Natural killer cell treated with Interleukin-12 subunit alpha and Interleukin-12 subunit beta and Interleukin-15 and Interleukin-18, amount 100 ng/mL, for 72 hours (primary cell): ENCODE results near the gene HK1. TPM values are rescaled to one million over a fixed set of nuclear protein-coding genes. Genes with fewer than 3 reads are reported as not detected.
"Not testable (repeated sequence)": the region's sequence is repeated elsewhere in the genome, so short reads cannot be mapped to it uniquely, and the experiment has no call there.

Experiments
- ATAC-seq, 2 donors: fragments of 150-1000 bp; cut with Tn5 transposase in 1 of 2; sonication (Bioruptor Pico), chemical (Tn5 transposase) in 1 of 2; 2 replicates each; pipeline ENCODE4 v1.10.0; 2021
- DNase-seq: peaks from one replicate; pipeline ENCODE4 v3.0.0; 2022; ENCODE audit warnings: low spot score
- H3K27ac Mint-ChIP-seq, 2 donors: 1 replicate in 1 of 2; 2 replicates in 1 of 2; pipeline ENCODE4 v1.8.0; 2022; ENCODE audit warnings: mixed read lengths in 2 of 2, mild to moderate bottlenecking in 1 of 2, moderate library complexity in 1 of 2
- H3K27me3 Mint-ChIP-seq, 2 donors: 1 replicate in 1 of 2; 2 replicates in 1 of 2; pipeline ENCODE4 v1.8.0; 2022; ENCODE audit warnings: mixed read lengths in 2 of 2
- H3K36me3 Mint-ChIP-seq: one replicate; pipeline ENCODE4 v1.8.0; 2022; ENCODE audit warnings: mixed read lengths
- H3K4me1 Mint-ChIP-seq, 2 donors: 1 replicate in 1 of 2; 2 replicates in 1 of 2; pipeline ENCODE4 v1.8.0; 2022; ENCODE audit warnings: low read depth in 2 of 2, mixed read lengths in 2 of 2, mild to moderate bottlenecking in 1 of 2
- H3K4me3 Mint-ChIP-seq: one replicate; pipeline ENCODE4 v1.8.0; 2022; ENCODE audit warnings: mixed read lengths
- H3K9me3 Mint-ChIP-seq: 2 replicates; pipeline ENCODE4 v1.8.0; 2022; ENCODE audit warnings: mixed read lengths
- total RNA-seq, 2 donors: library from RNA; stranded (reverse); gene quantifications; one replicate each; pipeline ENCODE4 v1.2.3, GENCODE V29; 2022

The HK1 gene
- total RNA-seq, 2 donors from 2014 or later = 169 to 185 TPM

DNA sequence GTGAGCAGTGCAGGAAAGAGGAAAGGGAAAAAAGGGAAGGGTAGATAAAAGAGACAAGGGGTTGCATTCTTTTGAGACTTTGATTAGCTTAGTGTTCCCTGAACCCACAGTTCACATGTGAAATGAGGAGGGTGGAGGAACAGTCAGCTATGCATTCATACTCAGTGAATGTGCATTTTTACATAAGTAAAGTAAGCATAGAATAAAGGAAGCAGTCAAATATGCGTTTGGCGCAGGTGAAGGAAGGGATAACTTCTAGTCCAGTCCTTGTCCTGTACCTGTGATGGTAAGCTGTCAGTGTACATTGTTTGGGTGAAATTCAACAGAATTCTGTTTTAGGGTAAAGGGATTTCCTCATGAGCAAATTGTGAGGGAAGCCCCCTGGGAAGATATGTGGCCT lies 28.1 kb downstream of the HK1 start:
- no peak for ATAC-seq
- no peak for DNase-seq
- peaks cover 0 to 4% of the 10 kb centered on the region in 2 donors for H3K27me3 Mint-ChIP-seq
- H3K4me3 Mint-ChIP-seq = no peak overlapping the region
- no peaks in the 10 kb centered on the region for H3K4me1 Mint-ChIP-seq
- no peaks in the 10 kb centered on the region for H3K9me3 Mint-ChIP-seq
- no peaks in the 10 kb centered on the region for H3K36me3 Mint-ChIP-seq
- H3K27ac Mint-ChIP-seq = no peak overlapping the region

DNA sequence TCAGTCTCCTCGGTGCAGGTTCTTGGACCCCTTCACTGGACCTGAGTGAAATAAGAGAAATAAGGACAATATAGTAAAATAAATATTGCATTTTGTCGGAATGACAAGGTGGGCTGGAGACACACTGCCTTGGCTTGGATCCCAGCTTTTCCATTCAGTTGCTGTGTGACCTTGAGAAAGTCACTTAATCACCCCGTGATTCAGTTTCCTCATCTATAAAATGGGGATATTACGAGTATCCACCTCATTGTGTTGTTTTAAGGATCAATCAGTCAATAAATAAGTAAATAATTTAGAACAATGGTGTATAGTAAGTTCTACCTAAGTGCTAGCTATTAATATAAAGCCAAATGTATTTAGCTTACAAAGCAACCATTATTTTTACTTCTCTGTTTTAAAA lies 29.1 kb downstream of the HK1 start:
- Mint-ChIP-seq H3K27me3 (peaks cover 0 to 4% of the 10 kb centered on the region in 2 donors), H3K4me3 (no peak overlapping the region), H3K36me3 (no peaks in the 10 kb centered on the region), H3K9me3 (no peaks in the 10 kb centered on the region), H3K4me1 (no peaks in the 10 kb centered on the region), H3K27ac (no peak overlapping the region)
- no peak for DNase-seq
- no peak for ATAC-seq

DNA sequence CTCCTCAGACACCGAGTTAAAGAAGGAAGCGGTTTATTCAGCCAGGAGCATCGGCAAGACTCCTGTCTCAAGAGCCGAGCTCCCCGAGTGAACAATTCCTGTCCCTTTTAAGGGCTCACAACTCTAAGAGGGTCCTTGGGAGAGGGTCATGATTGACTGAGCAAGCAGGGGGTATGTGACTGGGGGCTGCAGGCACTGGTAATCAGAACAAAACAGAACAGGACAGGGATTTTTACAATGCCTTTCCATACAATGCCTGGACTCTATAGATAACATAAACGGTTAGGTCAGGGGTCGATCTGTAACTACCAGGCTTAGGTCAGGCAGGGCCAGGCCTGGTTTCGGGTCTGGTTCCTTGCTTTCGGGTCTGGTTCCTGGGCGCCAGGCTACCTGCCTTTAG lies 30.0 kb downstream of the HK1 start:
- H3K27ac Mint-ChIP-seq, H3K27me3 Mint-ChIP-seq, H3K4me1 Mint-ChIP-seq, H3K4me3 Mint-ChIP-seq, H3K9me3 Mint-ChIP-seq, H3K36me3 Mint-ChIP-seq, DNase-seq, ATAC-seq: not testable (repeated sequence)

DNA sequence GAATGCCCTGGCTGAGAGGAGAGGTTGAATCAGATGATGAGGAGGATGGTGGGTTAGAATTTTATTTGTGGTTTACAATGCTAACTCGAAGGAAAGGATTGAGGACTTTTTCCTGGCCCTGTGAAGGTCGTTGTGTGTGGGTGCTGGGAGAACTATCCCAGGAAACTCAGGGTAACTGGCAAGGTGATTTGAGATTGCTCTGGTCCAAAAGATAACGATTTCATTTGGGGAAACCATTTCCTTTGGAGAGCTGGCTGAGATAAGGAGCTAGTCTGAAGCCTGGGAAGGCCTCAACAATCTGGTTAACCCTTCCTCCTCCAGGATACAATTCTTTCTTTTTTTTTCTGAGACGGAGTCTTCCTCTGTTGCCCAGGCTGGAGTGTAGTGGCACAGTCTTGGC lies 33.0 kb downstream of the HK1 start:
- Mint-ChIP-seq H3K36me3 (no peaks in the 10 kb centered on the region), H3K4me3 (no peak overlapping the region), H3K9me3 (no peaks in the 10 kb centered on the region), H3K4me1 (peaks cover 5 to 9% of the 10 kb centered on the region in 2 donors), H3K27me3 (no peaks in the 10 kb centered on the region), H3K27ac (no peak overlapping the region)
- DNase-seq (no peak), ATAC-seq (no peak)

DNA sequence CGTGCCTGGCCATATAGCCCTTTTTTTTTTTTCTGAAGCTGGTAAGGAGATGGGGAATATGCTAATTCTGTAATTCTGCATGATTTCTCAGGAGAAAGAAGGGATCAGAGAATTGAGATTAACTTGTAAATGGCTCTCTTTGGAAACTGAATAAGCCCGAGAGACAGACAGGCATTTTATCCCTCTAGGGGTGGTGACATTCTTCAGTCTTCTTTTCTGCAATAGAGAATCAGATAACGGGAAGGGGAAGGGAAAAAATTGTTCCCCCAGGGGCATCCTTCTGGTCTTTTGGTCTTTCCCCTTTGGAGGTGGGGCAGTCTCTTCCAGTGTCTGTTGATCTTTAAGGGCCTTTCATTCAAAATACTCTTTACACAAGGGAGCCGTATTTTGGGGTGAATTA lies 34.2 kb downstream of the HK1 start:
- DNase-seq = no peak
- Mint-ChIP-seq H3K4me3 (no peak overlapping the region), H3K27ac (no peak overlapping the region), H3K36me3 (no peaks in the 10 kb centered on the region), H3K27me3 (no peaks in the 10 kb centered on the region), H3K4me1 (peaks cover 10 to 14% of the 10 kb centered on the region in 2 donors), H3K9me3 (no peaks in the 10 kb centered on the region)
- no peak for ATAC-seq

DNA sequence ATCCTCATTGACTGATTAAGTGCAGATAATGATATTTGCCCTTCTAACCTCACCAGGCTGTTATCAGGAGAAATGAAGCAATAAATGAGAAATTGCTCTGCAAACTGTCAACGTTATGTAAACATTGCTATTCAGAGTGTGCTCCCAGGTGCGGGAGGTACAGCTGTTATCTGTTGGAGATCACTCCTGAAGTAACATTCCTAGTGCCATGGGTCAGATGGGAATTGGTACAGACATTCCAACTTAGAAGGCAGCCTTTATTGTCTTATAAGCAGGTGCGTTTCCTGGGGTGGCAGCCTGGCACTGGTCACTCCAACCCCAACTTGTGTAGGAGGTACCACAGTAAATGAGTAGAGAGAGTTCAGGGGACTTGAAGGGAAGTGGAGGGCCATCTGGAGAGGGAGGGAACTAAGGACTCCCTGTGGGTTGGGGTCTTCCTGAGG lies 36.8 kb downstream of the HK1 start:
- Mint-ChIP-seq H3K4me3 (no peak overlapping the region), H3K36me3 (no peaks in the 10 kb centered on the region), H3K4me1 (peaks cover 19 to 23% of the 10 kb centered on the region in 2 donors), H3K27me3 (no peaks in the 10 kb centered on the region), H3K9me3 (no peaks in the 10 kb centered on the region), H3K27ac (peak overlapping the region in 1 of 2 donors; percentile 86)
- ATAC-seq (no peak), DNase-seq (no peak)

DNA sequence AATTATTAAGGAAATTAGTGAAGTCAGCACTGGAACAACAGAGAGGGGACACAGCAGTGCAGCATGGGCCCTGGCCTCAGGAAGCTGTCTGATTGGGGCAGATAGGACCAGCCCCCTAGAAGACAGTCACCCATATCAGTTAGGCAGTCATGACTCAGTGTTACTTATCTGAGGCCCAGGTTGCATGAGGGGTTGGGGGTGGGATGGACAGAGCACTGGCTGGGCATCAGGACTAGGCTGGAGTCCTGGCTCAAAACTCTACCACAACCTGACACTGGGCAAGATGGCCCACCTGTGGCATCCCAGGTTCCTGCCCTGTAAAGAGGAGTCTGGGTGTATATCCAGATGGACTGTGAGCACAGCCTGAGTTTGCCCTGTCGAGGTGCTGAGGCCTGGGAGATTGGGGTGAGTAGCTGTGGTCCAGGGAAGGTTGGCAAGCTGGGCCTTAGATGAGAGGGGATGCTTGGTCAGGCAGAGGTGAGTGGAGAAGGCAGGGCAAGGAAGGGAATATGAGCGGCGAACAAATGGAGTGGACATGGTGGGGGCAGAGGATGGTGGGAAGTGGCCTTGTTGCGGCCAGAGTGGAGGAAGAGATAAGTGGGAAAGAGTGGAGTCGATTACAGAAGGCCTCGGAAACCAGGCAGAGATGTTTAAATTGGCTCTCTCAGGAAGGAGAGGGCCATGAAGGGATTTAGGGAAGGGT lies 37.5 kb downstream of the HK1 start:
- H3K27me3 Mint-ChIP-seq = no peaks in the 10 kb centered on the region
- ATAC-seq (no peak), DNase-seq (no peak)
- peak overlapping the region; percentile 18 to 86 for H3K27ac Mint-ChIP-seq
- H3K36me3 Mint-ChIP-seq = no peaks in the 10 kb centered on the region
- H3K4me1 Mint-ChIP-seq = peaks cover 20 to 23% of the 10 kb centered on the region in 2 donors
- H3K4me3 Mint-ChIP-seq = peak overlapping the region; percentile 3
- no peaks in the 10 kb centered on the region for H3K9me3 Mint-ChIP-seq

DNA sequence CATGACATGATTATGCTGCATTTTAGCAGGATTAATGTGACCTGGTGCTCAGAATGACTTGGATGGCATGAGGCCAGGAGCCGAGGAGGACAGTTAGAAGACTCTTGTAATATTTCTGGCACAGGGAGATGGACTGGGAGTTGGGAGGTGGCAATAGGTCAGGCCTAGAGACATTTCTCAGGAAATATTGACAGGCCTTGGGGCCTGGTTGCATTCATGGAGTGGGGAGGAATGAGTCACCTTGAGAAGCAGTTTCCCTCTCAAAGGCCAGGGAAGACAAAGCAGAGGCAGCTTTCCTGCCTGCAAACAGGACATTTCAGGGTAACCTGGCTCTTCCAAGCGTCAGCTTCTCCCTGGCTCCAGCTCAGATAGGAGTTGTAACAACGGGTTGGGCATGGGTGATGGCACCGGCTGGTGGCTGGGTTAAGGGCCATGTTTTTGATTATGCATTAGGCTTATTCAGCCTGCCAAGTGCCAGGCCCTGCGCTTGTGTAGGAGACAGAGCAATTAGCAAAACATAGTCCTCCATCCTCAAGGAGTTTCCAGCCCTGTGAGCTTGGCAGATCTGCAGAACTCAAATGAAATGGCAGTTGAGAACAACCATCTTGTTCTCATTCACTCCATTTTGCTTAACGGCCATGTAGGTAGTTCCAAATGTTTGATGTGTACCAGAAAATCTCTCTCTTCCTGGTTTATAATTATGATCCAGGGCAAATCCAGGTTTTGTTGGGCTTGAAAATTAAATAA lies 38.2 kb downstream of the HK1 start:
- H3K9me3 Mint-ChIP-seq = no peaks in the 10 kb centered on the region
- DNase-seq (no peak), ATAC-seq (no peak)
- H3K4me1 Mint-ChIP-seq = peaks cover 24 to 26% of the 10 kb centered on the region in 2 donors
- peak overlapping the region; percentile 18 to 86 for H3K27ac Mint-ChIP-seq
- peak overlapping the region; percentile 3 for H3K4me3 Mint-ChIP-seq
- no peaks in the 10 kb centered on the region for H3K27me3 Mint-ChIP-seq
- H3K36me3 Mint-ChIP-seq = no peaks in the 10 kb centered on the region

DNA sequence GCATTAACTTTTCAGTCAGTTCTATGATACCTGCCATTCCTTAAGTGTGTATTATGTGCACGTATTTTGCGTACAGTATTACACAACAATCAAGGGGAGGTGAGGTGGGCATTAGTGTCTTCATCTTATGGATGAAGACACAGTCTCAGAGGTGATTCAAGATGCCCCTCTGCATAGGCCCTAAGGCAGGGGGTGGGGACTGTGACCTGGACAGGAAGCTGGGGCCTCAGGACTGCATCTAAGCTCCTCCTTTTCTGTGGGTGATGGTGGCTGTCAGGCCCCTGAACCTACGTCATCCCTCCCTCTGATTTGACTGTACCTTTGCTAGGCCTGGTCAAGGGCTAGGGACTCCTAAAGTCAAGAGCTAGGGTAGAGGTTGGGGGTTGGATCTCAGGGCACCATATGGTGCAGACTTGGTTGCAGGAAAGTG lies 38.9 kb downstream of the HK1 start:
- H3K4me1 Mint-ChIP-seq = peaks cover 24 to 33% of the 10 kb centered on the region in 2 donors
- no peaks in the 10 kb centered on the region for H3K27me3 Mint-ChIP-seq
- H3K9me3 Mint-ChIP-seq = no peaks in the 10 kb centered on the region
- H3K4me3 Mint-ChIP-seq = peak overlapping the region; percentile 97
- peak; percentile 84 for DNase-seq
- no peaks in the 10 kb centered on the region for H3K36me3 Mint-ChIP-seq
- H3K27ac Mint-ChIP-seq = peak overlapping the region; percentile 86 to 87
- peak; percentile 62 to 68 for ATAC-seq

DNA sequence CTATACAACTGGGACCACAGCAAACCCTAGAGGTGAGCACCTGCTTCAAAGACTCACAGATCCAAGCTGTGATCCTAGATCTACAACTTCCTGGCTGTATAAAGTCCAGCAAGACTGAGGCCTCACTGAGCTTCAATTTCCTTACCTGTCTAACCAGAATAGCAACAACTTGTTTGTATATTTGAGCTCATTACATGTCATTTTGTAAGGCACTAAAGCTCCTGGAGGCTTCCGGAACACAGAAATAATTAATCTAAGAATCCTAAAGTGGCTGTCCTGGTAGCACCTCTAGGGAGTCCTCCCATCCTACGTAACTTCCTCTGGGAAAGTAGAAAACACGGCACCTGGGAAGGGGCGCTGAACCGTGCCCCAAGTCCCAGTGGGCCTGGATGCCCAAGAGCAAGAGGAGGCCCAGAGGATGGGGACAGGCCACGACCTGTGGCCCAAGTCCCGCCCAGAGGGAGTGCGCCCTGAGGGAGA lies 39.4 kb downstream of the HK1 start:
- Mint-ChIP-seq H3K4me1 (peaks cover 24 to 35% of the 10 kb centered on the region in 2 donors), H3K36me3 (no peaks in the 10 kb centered on the region), H3K4me3 (peak overlapping the region; percentile 97), H3K27me3 (no peaks in the 10 kb centered on the region), H3K9me3 (no peaks in the 10 kb centered on the region), H3K27ac (peak overlapping the region; percentile 86 to 87)
- DNase-seq (no peak), ATAC-seq (peak in 1 of 2 donors; percentile 21)

DNA sequence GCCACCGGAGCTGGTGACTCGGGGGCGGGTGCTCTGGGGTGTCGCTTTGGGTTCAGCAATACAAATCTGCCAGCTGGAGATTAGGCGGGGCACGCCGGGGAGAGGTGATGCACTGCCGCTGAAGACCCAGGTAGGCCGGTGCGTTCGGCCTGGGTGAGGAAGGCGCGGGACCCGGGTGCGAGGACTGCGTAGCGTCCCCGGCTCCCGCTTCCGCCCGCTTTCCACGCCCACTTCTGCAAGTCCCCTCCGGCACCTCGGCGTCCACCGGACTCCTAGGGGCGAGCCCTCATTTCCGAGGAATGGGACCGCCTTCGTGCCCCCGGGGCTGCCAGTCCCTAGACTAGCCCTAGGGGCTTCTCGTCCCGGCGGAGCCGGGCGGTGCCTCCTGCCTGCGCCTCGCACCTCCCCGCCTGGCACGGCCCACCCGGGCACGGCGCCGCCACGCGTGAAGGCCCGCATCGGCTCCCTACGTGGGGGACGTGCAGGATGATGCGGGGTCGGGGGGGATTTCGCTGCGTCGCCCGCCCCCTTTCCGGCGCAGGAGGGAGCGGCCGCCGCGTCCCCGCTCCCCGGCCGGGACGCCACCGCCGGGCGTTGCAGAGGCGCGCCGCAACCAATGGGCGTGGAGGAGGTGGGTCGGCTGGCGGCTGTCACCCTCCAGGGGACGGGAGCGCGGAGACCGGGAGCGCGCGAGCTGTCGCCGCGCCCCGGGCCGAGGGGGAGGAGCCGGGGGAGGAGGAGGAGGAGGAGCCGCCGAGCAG lies 40.0 kb downstream of the HK1 start:
- H3K4me3 Mint-ChIP-seq = peak overlapping the region; percentile 97
- ATAC-seq (peak; percentile 92 to 96), DNase-seq (peak; percentile 96)
- peaks cover 24 to 36% of the 10 kb centered on the region in 2 donors for H3K4me1 Mint-ChIP-seq
- H3K36me3 Mint-ChIP-seq = no peaks in the 10 kb centered on the region
- H3K27ac Mint-ChIP-seq = peak overlapping the region; percentile 97 to 99
- no peaks in the 10 kb centered on the region for H3K27me3 Mint-ChIP-seq
- no peaks in the 10 kb centered on the region for H3K9me3 Mint-ChIP-seq

DNA sequence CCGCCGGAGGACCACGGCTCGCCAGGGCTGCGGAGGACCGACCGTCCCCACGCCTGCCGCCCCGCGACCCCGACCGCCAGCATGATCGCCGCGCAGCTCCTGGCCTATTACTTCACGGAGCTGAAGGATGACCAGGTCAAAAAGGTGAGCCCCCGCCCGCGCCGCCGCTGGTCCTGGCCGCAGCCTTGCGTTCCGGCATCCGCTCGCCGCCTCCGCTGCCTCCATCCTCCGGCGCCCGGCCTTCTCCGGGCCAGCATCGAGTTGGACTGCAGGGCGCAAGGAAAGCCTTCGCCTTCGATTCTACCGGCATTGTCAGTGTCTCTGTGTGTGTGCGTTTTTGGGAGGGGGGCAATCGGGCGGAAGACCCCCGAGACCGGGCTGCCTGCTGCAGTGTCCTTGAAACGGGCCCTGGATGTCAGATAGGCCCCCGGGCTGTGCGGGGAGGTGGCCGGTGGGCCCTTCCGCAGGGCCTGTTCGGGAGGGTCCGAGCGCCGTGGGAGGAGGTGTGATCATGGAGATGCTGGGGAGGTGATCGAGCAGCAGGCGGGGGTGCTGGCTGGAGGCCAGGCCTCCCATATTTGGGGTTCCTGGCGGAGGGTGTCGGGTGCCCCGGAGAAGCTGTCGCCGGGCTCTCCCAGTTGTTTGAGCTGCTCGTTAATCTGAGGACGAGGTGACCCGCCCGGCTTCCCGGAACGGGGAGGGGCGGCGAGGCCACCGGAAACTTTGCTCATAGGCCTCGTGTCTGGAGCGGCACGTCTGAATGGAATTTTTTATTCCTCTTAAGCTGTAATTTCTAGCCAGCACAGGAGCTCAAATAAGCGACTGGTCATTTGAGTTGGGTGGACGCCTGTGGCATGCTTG lies 40.8 kb downstream of the HK1 start:
- H3K9me3 Mint-ChIP-seq = no peaks in the 10 kb centered on the region
- H3K27me3 Mint-ChIP-seq = no peaks in the 10 kb centered on the region
- H3K27ac Mint-ChIP-seq = peak overlapping the region; percentile 97 to 99
- peaks cover 29 to 41% of the 10 kb centered on the region in 2 donors for H3K4me1 Mint-ChIP-seq
- DNase-seq (peak; percentile 88), ATAC-seq (peak; percentile 48 to 54)
- H3K36me3 Mint-ChIP-seq = no peaks in the 10 kb centered on the region
- H3K4me3 Mint-ChIP-seq = peak overlapping the region; percentile 97

DNA sequence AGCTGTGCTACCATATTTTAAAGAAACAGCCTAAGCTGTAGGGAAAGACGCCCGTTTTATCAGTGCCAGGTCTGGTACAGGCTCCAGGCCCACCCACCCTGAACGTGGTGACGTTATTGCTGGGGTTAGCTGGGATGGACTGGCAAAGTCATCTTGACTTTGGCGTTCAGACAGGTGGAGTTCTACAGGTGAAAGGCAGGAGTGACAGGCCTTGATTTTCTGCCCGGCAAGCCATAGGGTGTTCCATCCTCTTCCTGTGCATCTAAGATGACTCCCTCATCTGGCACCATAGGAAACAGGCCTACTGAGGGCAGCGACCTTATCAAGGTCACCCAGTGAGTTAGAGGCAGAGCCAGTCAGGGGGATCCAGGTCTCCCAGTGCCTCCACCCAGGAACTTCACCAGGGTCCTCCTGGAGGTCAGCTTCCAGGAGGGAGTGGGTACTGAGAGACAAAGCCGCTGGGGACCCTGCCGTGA lies 41.6 kb downstream of the HK1 start:
- peak overlapping the region; percentile 97 to 99 for H3K27ac Mint-ChIP-seq
- H3K36me3 Mint-ChIP-seq = no peaks in the 10 kb centered on the region
- no peak for ATAC-seq
- no peak for DNase-seq
- H3K9me3 Mint-ChIP-seq = no peaks in the 10 kb centered on the region
- H3K4me1 Mint-ChIP-seq = peaks cover 29 to 41% of the 10 kb centered on the region in 2 donors
- H3K27me3 Mint-ChIP-seq = no peaks in the 10 kb centered on the region
- H3K4me3 Mint-ChIP-seq = peak overlapping the region; percentile 97
